ENCODE data around the gene TMPRSS13.

TMPRSS13 gene

GRCh38 chr11:117891362-117891761 lies 37.8 kb downstream of the TMPRSS13 start:
- no peak for DNase-seq (ENCODE audit: low read depth)

GRCh38 chr11:117888139-117888566 lies 41.0 kb downstream of the TMPRSS13 start:
- no peak for DNase-seq (ENCODE audit: low read depth)

- DNase-seq (ENCODE audit: low read depth): no peak
Measured at GRCh38 chr11:117887431-117888138, 41.6 kb downstream of the TMPRSS13 start.

- DNase-seq (ENCODE audit: low read depth): no peak
Measured at GRCh38 chr11:117885777-117886176, 43.4 kb downstream of the TMPRSS13 start.

- DNase-seq (ENCODE audit: low read depth): no peak
Measured at GRCh38 chr11:117884994-117885393, 44.2 kb downstream of the TMPRSS13 start.

GRCh38 chr11:117883063-117883462 lies 46.1 kb downstream of the TMPRSS13 start:
- no peak for DNase-seq (ENCODE audit: low read depth)

- DNase-seq (ENCODE audit: low read depth): no peak
Measured at GRCh38 chr11:117882311-117882905, 46.8 kb downstream of the TMPRSS13 start.

- no peak for DNase-seq (ENCODE audit: low read depth)
Measured at GRCh38 chr11:117881217-117881616, 48.0 kb downstream of the TMPRSS13 start.

GRCh38 chr11:117879516-117880480 lies 49.4 kb downstream of the TMPRSS13 start:
- DNase-seq (ENCODE audit: low read depth): no peak

- no peak for DNase-seq (ENCODE audit: low read depth)
Measured at GRCh38 chr11:117878939-117879475, 50.2 kb downstream of the TMPRSS13 start.

GRCh38 chr11:117878314-117878938 lies 50.8 kb downstream of the TMPRSS13 start:
- no peak for DNase-seq (ENCODE audit: low read depth)

GRCh38 chr11:117877120-117877784 lies 52.0 kb downstream of the TMPRSS13 start:
- no peak for DNase-seq (ENCODE audit: low read depth)

- DNase-seq (ENCODE audit: low read depth): no peak
Measured at GRCh38 chr11:117876341-117877119, 52.7 kb downstream of the TMPRSS13 start, which contains the start of gene FXYD6. Gene FXYD6, minus strand, starts transcription at chr11:117876658. Its CDS starts 33,882 bp downstream, at chr11:117842776.

- no peak for DNase-seq (ENCODE audit: low read depth)
Measured at GRCh38 chr11:117876059-117876340, 53.2 kb downstream of the TMPRSS13 start.

- DNase-seq (ENCODE audit: low read depth): no peak
Measured at GRCh38 chr11:117875382-117876058, 53.7 kb downstream of the TMPRSS13 start.

GRCh38 chr11:117874910-117875381 lies 54.3 kb downstream of the TMPRSS13 start:
- DNase-seq (ENCODE audit: low read depth): no peak

- DNase-seq (ENCODE audit: low read depth): no peak
Measured at GRCh38 chr11:117874253-117874909, 54.8 kb downstream of the TMPRSS13 start.

- DNase-seq (ENCODE audit: low read depth): no peak
Measured at GRCh38 chr11:117873828-117874125, 55.4 kb downstream of the TMPRSS13 start.

- no peak for DNase-seq (ENCODE audit: low read depth)
Measured at GRCh38 chr11:117872975-117873827, 56.0 kb downstream of the TMPRSS13 start.

Data from stimulated activated CD8-positive, alpha-beta memory T cell treated with anti-CD3 and anti-CD28 coated beads, Interleukin-4, amount 100 ng/mL, for 24 hours (primary cell).